ENCODE measurements around the gene RCAN2.

The RCAN2 gene

GRCh38 chr6:46507426-46507825 is 16.2 kb upstream of the RCAN2 start:
- Histone ChIP-seq H3K4me3 (replicated peaks; ENCODE audit: insufficient read depth, low read length) (no peak overlapping the region), H3K27ac (replicated peaks) (no peak overlapping the region), H3K27me3 (ENCODE audit: insufficient read depth, poor library complexity, severe bottlenecking) (no peaks in the 10 kb centered on the region)
- no peak for DNase-seq (ENCODE audit: low read depth in 1 of 2, low spot score in 1 of 2)
- TF ChIP-seq POLR2AphosphoS5 (IDR thresholded peaks at IDR 0.05; ENCODE audit: low read depth) (no peak), REST (IDR thresholded peaks at IDR 0.05; ENCODE audit: insufficient replicate concordance, low read depth) (no peak), GABPA (IDR thresholded peaks at IDR 0.05; ENCODE audit: low read depth) (no peak), SPI1 (IDR thresholded peaks at IDR 0.05; ENCODE audit: borderline replicate concordance, low read depth) (no peak), CTCF (IDR thresholded peaks at IDR 0.05; ENCODE audit: insufficient read depth, low read length) (no peak)

GRCh38 chr6:46505693-46506512 is 14.7 kb upstream of the RCAN2 start:
- TF ChIP-seq POLR2AphosphoS5 (IDR thresholded peaks at IDR 0.05; ENCODE audit: low read depth), result no peak
- no peak for TF ChIP-seq REST (IDR thresholded peaks at IDR 0.05; ENCODE audit: insufficient replicate concordance, low read depth)
- TF ChIP-seq GABPA (IDR thresholded peaks at IDR 0.05; ENCODE audit: low read depth), result no peak
- no peak for TF ChIP-seq SPI1 (IDR thresholded peaks at IDR 0.05; ENCODE audit: borderline replicate concordance, low read depth)
- TF ChIP-seq CTCF (IDR thresholded peaks at IDR 0.05; ENCODE audit: insufficient read depth, low read length), result no peak
- no peak for DNase-seq (ENCODE audit: low read depth in 1 of 2, low spot score in 1 of 2)

GRCh38 chr6:46504242-46504641 is 13.0 kb upstream of the RCAN2 start:
- no peak overlapping the region for H3K4me3 ChIP-seq (replicated peaks; ENCODE audit: insufficient read depth, low read length)
- H3K27ac ChIP-seq (replicated peaks), result no peak overlapping the region
- TF ChIP-seq POLR2AphosphoS5 (IDR thresholded peaks at IDR 0.05; ENCODE audit: low read depth), result no peak
- TF ChIP-seq REST (IDR thresholded peaks at IDR 0.05; ENCODE audit: insufficient replicate concordance, low read depth), result no peak
- no peak for TF ChIP-seq CTCF (IDR thresholded peaks at IDR 0.05; ENCODE audit: insufficient read depth, low read length)
- no peak for TF ChIP-seq GABPA (IDR thresholded peaks at IDR 0.05; ENCODE audit: low read depth)
- TF ChIP-seq SPI1 (IDR thresholded peaks at IDR 0.05; ENCODE audit: borderline replicate concordance, low read depth), result no peak
- no peak for DNase-seq (ENCODE audit: low read depth in 1 of 2, low spot score in 1 of 2)
- H3K27me3 ChIP-seq (ENCODE audit: insufficient read depth, poor library complexity, severe bottlenecking), result peaks cover 4% of the 10 kb centered on the region

More at GRCh38 chr6:46505693-46506512, 14.7 kb upstream of the RCAN2 start:
- no peak overlapping the region for H3K4me3 ChIP-seq (replicated peaks; ENCODE audit: insufficient read depth, low read length)
- no peak overlapping the region for H3K27ac ChIP-seq (replicated peaks)
- no peaks in the 10 kb centered on the region for H3K27me3 ChIP-seq (ENCODE audit: insufficient read depth, poor library complexity, severe bottlenecking)

Data from HL-60 (cell line).